Measurements from ENCODE around the gene FKBP5.

DNA sequence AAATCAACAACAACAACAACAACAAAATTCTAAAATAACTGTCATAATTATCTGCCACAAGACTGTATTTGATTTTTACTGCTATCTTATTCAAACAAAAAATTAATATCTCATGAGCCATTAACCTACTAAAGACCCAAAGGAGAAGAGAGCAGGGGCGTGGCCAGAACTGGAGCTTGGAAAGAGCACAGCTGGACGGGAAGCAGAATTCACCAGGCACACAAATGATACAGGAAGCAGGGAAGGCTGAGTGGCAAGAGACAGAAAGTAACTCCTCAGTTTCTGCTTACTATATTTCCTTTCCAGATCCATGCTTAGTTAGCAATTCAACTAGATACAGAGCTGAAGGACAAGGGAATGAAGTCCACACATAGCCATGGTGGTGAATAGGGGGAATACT, 54.4 kb downstream of the FKBP5 start:
- TF ChIP-seq, protein P1, sequence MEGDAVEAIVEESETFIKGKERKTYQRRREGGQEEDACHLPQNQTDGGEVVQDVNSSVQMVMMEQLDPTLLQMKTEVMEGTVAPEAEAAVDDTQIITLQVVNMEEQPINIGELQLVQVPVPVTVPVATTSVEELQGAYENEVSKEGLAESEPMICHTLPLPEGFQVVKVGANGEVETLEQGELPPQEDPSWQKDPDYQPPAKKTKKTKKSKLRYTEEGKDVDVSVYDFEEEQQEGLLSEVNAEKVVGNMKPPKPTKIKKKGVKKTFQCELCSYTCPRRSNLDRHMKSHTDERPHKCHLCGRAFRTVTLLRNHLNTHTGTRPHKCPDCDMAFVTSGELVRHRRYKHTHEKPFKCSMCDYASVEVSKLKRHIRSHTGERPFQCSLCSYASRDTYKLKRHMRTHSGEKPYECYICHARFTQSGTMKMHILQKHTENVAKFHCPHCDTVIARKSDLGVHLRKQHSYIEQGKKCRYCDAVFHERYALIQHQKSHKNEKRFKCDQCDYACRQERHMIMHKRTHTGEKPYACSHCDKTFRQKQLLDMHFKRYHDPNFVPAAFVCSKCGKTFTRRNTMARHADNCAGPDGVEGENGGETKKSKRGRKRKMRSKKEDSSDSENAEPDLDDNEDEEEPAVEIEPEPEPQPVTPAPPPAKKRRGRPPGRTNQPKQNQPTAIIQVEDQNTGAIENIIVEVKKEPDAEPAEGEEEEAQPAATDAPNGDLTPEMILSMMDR (IDR thresholded peaks at IDR 0.05) = no peak
- no peak for TF ChIP-seq POLR2A (IDR thresholded peaks at IDR 0.05)

All from esophagus squamous epithelium (tissue), 4 donors.